Suprapubic skin (tissue), 4 donors: Measurements from ENCODE around the gene PRELP. TPM values are rescaled to one million over a fixed set of nuclear protein-coding genes. Genes with fewer than 3 reads are reported as not detected.
A peak's percentile ranks its signal among the peaks of the same experiment; 100 is the strongest.
"Not testable (repeated sequence)": the region's sequence is repeated elsewhere in the genome, so short reads cannot be mapped to it uniquely, and the experiment has no call there.

Source experiments
- DNase-seq, 2 donors: peaks; one replicate each; pipeline ENCODE4 v3.0.0-alpha.2; 2019; ENCODE audit warnings: low spot score in 2 of 2
- H3K27ac ChIP-seq: fragments of 200-600 bp; sonication (generic); one replicate; pipeline ENCODE4 v1.5.1; 2019
- H3K27me3 ChIP-seq: fragments of 200-600 bp; sonication (generic); one replicate; pipeline ENCODE4 v1.5.1; 2019
- H3K36me3 ChIP-seq: fragments of 200-600 bp; sonication (generic); one replicate; pipeline ENCODE4 v1.5.1; 2019
- H3K4me1 ChIP-seq: fragments of 200-600 bp; sonication (generic); one replicate; pipeline ENCODE4 v1.5.1; 2019
- H3K4me3 ChIP-seq: fragments of 200-600 bp; sonication (generic); one replicate; pipeline ENCODE4 v1.5.1; 2019; ENCODE audit warnings: mild to moderate bottlenecking
- H3K9me3 ChIP-seq: fragments of 200-600 bp; sonication (generic); one replicate; pipeline ENCODE4 v1.5.1; 2019
- CTCF ChIP-seq, 2 donors: fragments of 200-600 bp in 1 of 2; fragments of 450-650 bp in 1 of 2; sonication (generic) in 1 of 2; IDR thresholded peaks; one replicate each; pipeline ENCODE4 v1.5.1; 2016 to 2019; ENCODE audit warnings: antibody characterized with exemption in 2 of 2, mild to moderate bottlenecking in 1 of 2, moderate library complexity in 1 of 2
- EP300 ChIP-seq: sonication (generic); formaldehyde crosslinking; IDR thresholded peaks from one replicate; pipeline ENCODE4 v1.6.1; 2017; ENCODE audit warnings: antibody characterized with exemption
- POLR2A ChIP-seq, 2 donors: fragments of 450-650 bp; IDR thresholded peaks; one replicate each; pipeline ENCODE4 v1.6.1; 2017; ENCODE audit warnings: antibody characterized with exemption in 2 of 2, mild to moderate bottlenecking in 2 of 2, moderate library complexity in 2 of 2
- POLR2AphosphoS5 ChIP-seq, 3 donors: sonication (generic); formaldehyde crosslinking; IDR thresholded peaks; one replicate each; pipeline ENCODE4 v1.6.1; 2017; ENCODE audit warnings: antibody characterized with exemption in 3 of 3
- WGBS: methylation state at CpG from one replicate; pipeline ENCODE4 v1.1.5; 2018; 5-methylcytosine and 5-hydroxymethylcytosine counted together
- total RNA-seq, 4 donors: library from RNA; depleted of rRNA; stranded (reverse); fragments of >200 nt; gene quantifications; one replicate each; pipeline ENCODE4 v1.1.0, GENCODE V29; 2016

The PRELP gene
- total RNA-seq, 4 donors from 2014 or later: 6.4 to 34.7 (median 18.0) TPM

GRCh38 chr1:203442821-203443220 lies 32.8 kb upstream of the PRELP start:
- Histone ChIP-seq H3K4me1 (peaks cover 21% of the 10 kb centered on the region), H3K27me3 (no peaks in the 10 kb centered on the region), H3K9me3 (no peaks in the 10 kb centered on the region), H3K4me3 (no peak overlapping the region), H3K27ac (peak overlapping the region; percentile 69), H3K36me3 (no peaks in the 10 kb centered on the region)
- no peak for DNase-seq
- TF ChIP-seq POLR2A (IDR thresholded peaks at IDR 0.05) (no peak), EP300 (no peak), CTCF (IDR thresholded peaks at IDR 0.05) (no peak), POLR2AphosphoS5 (IDR thresholded peaks at IDR 0.05) (no peak)
- 81% methylated on average over 7 of the region's 7 CpGs for WGBS

GRCh38 chr1:203443296-203443695 lies 32.3 kb upstream of the PRELP start:
- H3K9me3 ChIP-seq: no peaks in the 10 kb centered on the region
- no peak for DNase-seq
- WGBS: 60% methylated on average over 2 of the region's 2 CpGs
- no peak overlapping the region for H3K4me3 ChIP-seq
- peak overlapping the region; percentile 49 for H3K27ac ChIP-seq
- H3K36me3 ChIP-seq: no peaks in the 10 kb centered on the region
- peaks cover 26% of the 10 kb centered on the region for H3K4me1 ChIP-seq
- no peaks in the 10 kb centered on the region for H3K27me3 ChIP-seq
- TF ChIP-seq POLR2AphosphoS5 (IDR thresholded peaks at IDR 0.05) (no peak), EP300 (no peak), POLR2A (IDR thresholded peaks at IDR 0.05) (no peak), CTCF (IDR thresholded peaks at IDR 0.05) (no peak)

- TF ChIP-seq POLR2A (IDR thresholded peaks at IDR 0.05): no peak
- no peak for TF ChIP-seq EP300
- TF ChIP-seq POLR2AphosphoS5 (IDR thresholded peaks at IDR 0.05): no peak
- TF ChIP-seq CTCF (IDR thresholded peaks at IDR 0.05): no peak
- H3K4me1 ChIP-seq: peaks cover 29% of the 10 kb centered on the region
- H3K9me3 ChIP-seq: no peaks in the 10 kb centered on the region
- H3K36me3 ChIP-seq: no peaks in the 10 kb centered on the region
- DNase-seq: no peak
- H3K4me3 ChIP-seq: no peak overlapping the region
- peaks cover 3% of the 10 kb centered on the region for H3K27me3 ChIP-seq
- WGBS: 95% methylated on average over 1 of the region's 1 CpG
- peak overlapping the region; percentile 49 for H3K27ac ChIP-seq
These were observed 31.4 kb upstream of the PRELP start for GRCh38 chr1:203444171-203444576.

GRCh38 chr1:203447151-203447550 lies 28.5 kb upstream of the PRELP start:
- peaks cover 3% of the 10 kb centered on the region for H3K27me3 ChIP-seq
- no peak overlapping the region for H3K27ac ChIP-seq
- H3K4me3 ChIP-seq: no peak overlapping the region
- no peaks in the 10 kb centered on the region for H3K9me3 ChIP-seq
- TF ChIP-seq CTCF (IDR thresholded peaks at IDR 0.05) (no peak), POLR2A (IDR thresholded peaks at IDR 0.05) (no peak), EP300 (no peak), POLR2AphosphoS5 (IDR thresholded peaks at IDR 0.05) (no peak)
- peaks cover 34% of the 10 kb centered on the region for H3K4me1 ChIP-seq
- no peak for DNase-seq
- H3K36me3 ChIP-seq: no peaks in the 10 kb centered on the region
- WGBS: 59% methylated on average over 2 of the region's 2 CpGs

GRCh38 chr1:203447598-203447997 lies 28.0 kb upstream of the PRELP start:
- not testable (repeated sequence) for DNase-seq, H3K36me3 ChIP-seq, H3K9me3 ChIP-seq, H3K27me3 ChIP-seq, H3K4me3 ChIP-seq
- Histone ChIP-seq H3K4me1 (peaks cover 34% of the 10 kb centered on the region), H3K27ac (peak overlapping the region; percentile 70)
- WGBS: 89% methylated on average over 1 of the region's 1 CpG

- Histone ChIP-seq H3K4me1 (peaks cover 34% of the 10 kb centered on the region), H3K4me3 (no peak overlapping the region), H3K36me3 (no peaks in the 10 kb centered on the region), H3K27ac (peak overlapping the region; percentile 70), H3K9me3 (no peaks in the 10 kb centered on the region), H3K27me3 (peaks cover 3% of the 10 kb centered on the region)
- TF ChIP-seq EP300: no peak
- peak in 1 of 3 donors; percentile 63 for TF ChIP-seq POLR2AphosphoS5 (IDR thresholded peaks at IDR 0.05)
- TF ChIP-seq POLR2A (IDR thresholded peaks at IDR 0.05): no peak
- no peak for DNase-seq
- WGBS: 67% methylated on average over 8 of the region's 9 CpGs
These were observed 27.0 kb upstream of the PRELP start for GRCh38 chr1:203448521-203449061.
